Activated naive CD4-positive, alpha-beta T cell treated with anti-CD3 and anti-CD28 coated beads, Interleukin-2, amount 50 U/mL, for 16 hours (primary cell): Measurements from ENCODE around the gene NHLRC1.
A peak's percentile ranks its signal among the peaks of the same experiment; 100 is the strongest.
"Not testable (repeated sequence)": the region's sequence is repeated elsewhere in the genome, so short reads cannot be mapped to it uniquely, and the experiment has no call there.

ENCODE experiments used
- DNase-seq: peaks from one replicate; pipeline ENCODE4 v3.0.0-alpha.2; 2020

Gene NHLRC1

GRCh38 chr6:18122128-18123093, at the start of gene NHLRC1:
NHLRC1 (minus strand) TSS chr6:18122677; CDS start chr6:18122606, 71 bp downstream.
- DNase-seq: peak; percentile 79

- no peak for DNase-seq
Observed at GRCh38 chr6:18171871-18172270, 49.4 kb upstream of the NHLRC1 start.

DNA sequence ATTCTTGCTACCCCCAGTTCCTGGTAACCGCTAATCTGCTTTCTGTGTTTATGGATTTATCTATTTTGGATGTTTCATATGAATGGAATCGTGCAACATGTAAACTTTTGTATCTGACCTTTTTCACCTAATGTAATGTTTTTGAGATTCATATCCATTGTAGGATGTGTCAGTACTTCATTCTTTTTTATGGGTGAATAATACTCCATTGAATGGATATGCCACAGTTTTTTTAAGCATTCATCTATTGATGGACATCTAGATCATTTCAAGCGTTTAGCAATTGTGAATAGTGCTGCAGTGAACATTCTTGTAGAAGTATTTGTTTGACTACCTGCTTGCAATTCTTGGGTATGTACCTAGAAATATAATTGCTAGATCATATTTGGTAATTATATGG, 45.8 kb upstream of the NHLRC1 start:
- DNase-seq: no peak

- no peak for DNase-seq
Observed at GRCh38 chr6:18166312-18167036, 44.0 kb upstream of the NHLRC1 start.

DNA sequence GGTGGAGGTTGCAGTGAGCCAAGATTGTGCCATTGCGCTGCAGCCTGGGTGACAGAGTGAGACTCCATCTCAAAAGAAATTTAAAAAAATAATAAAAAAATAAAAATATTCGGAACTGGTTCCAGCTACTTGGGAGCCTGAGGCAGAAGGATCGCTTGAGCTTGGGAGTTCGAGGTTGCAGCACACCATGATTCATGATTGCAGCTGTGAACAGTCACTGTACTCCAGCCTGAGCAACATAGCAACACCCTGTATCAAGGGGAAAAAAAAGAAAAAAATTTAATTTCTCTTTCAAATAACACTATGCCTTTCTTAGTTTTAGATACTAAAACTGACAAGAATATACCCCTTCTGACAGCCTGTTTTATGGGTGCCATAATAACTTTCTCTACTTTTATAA, 43.3 kb upstream of the NHLRC1 start:
- DNase-seq: no peak

- DNase-seq: no peak
Observed at GRCh38 chr6:18162401-18162800, 39.9 kb upstream of the NHLRC1 start.

- no peak for DNase-seq
Observed at GRCh38 chr6:18161431-18161830, 39.0 kb upstream of the NHLRC1 start.

GRCh38 chr6:18160911-18161310, 38.4 kb upstream of the NHLRC1 start:
- DNase-seq: no peak

- DNase-seq: peak; percentile 46
Observed at GRCh38 chr6:18155864-18156421, 33.5 kb upstream of the NHLRC1 start.

DNA sequence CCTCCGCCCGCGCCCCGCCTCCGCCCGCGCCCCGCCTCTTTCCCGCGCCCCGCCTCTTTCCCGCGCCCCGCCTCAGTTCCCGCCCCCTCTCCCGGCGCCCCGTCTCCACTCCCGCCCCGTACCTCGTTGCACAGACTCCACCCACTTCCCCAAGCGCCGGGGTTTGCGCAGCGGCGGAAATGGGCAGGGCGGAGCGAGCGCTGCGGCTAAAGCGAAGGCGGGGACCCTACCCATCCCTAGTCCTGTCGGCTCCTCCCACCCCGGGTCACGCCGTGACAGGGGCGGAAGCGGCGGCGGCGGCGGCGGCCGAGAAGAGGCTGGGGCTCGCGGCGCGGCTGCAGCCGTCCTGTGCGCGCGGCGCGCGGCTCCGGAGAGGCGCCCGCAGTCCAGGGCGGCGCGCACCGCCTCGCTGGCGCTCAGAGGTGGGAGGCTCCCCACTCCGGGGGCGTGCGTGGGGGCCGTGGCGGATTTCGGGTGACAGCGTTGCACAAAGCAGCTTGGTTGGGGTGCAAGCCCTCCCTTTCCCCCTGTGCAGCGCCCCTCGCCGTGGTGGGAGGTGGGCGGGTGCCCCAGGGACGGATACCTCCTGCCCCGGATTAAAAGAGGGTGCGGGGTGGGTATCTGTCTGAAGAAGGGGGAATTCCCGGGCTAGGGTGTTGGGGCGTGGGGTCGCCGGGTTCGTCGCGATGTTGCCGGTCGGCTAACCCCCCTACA, 32.8 kb upstream of the NHLRC1 start, which contains the start of gene KDM1B:
Gene KDM1B, plus strand, starts transcription at position 273 of the 714 bp plus-strand sequence. CDS start 4,474 bp downstream, outside the sequence.
- DNase-seq: peak; percentile 98

- DNase-seq: no peak
Observed at GRCh38 chr6:18154507-18155149, 32.2 kb upstream of the NHLRC1 start, which contains the start of gene TPMT. TPMT (minus strand) TSS chr6:18155077; CDS start chr6:18149127, 5,950 bp downstream.

DNA sequence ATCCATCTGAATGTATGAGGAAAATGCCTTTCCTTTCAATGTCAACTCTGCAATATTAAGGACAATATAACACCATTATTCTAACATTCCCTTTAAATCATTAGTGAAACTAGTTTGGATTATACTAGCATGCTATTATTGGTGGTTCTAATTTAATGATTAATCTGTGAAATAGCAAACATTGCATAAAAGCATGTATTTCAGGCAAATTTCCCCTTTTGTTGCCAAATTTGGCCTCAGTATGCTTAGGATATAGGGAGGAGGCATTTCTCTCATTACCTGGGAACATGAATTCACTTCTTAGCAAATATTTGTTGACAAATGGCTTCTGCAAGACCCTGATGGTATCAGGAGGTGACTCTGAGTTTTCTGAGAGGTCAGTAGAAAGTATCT, 30.8 kb upstream of the NHLRC1 start:
- no peak for DNase-seq

DNA sequence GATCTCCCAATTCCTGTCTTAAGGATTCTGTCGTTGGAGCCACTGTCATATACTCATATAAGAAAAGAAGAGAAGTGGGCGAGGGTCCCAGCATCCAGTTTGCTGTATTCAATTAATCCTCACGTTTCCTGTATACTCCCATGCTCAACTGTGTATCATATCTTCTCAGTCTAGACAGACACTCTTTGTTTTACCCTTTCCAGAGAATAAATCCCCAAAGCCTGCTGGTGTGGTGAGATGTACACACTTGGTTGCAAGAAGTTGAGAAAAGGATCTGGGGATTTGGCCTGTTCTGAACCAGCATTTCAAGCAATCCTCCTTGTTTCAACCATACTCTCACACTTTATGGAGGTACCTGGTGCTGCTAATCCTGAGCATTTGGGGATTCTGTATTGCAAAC, 29.3 kb upstream of the NHLRC1 start:
- DNase-seq: no peak

DNA sequence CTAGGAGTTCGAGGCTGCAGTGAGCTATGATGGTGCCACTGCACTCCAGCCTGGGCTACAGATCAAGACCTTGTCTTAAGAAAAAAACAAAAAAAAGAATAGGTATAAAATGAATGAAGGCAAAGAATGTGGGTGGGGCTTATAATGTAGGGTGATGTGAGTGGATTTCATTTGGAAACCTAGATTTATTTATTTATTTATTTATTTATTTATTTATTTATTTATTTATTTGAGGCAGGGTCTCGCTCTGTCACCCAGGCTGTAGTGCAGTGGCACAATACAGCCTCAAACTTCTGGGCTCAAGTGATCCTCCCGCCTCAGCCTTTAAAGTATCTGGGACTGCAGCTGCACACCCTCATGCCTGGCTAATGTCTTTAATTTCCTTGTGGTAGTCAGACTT, 28.9 kb upstream of the NHLRC1 start:
- DNase-seq: not testable (repeated sequence)

GRCh38 chr6:18148304-18149025, 26.0 kb upstream of the NHLRC1 start:
- DNase-seq: no peak

DNA sequence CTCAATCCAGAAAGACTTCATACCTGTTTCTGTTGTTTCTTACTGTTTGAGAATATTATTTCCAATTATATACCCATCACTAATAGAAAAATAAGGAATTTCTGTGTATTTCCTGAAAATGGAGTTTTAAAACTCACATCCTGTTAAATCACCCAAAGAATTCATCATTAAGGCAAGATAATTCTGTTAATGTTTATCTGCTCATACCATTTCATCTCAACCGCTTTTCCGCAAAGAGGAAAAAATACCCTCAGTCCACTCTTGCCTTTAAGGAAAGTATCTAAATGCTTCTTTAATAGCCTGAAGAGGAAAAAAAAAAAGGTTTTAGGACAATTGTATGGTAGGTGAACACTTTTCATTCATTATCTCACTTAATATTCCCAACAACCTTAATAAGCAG, 25.1 kb upstream of the NHLRC1 start:
- no peak for DNase-seq

DNA sequence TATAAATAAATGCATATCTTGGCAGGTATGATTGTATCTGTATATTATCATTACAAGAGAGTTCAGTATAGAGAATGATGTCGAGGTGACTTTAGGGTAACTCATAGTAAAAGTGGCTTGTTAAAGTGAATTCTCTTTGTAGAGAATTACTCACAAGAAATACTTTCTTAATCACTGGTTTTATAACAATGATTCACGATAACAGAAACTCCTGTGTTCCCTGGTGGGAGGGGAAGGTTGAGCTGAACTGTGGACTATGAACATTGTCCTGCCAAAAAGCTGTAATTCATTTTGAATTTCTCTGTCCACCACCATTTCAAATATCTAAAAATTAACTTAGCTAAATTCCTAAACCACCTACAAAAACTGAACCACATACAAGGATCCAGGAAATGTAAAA, 24.7 kb upstream of the NHLRC1 start:
- DNase-seq: no peak

DNA sequence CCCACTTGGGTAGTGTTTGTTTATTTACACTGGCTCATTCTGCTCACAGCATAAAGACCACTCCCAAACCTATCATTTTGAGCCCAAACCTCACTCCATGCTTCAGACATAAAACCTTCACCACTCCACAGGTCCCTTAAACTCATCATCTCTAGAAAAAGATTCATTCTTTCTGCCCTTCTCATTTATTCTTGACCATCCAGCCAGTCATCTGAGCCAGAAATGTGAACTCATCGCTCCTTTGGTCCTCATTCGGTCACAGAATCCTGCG, 20.0 kb upstream of the NHLRC1 start:
- no peak for DNase-seq

GRCh38 chr6:18141805-18142590, 19.5 kb upstream of the NHLRC1 start:
- no peak for DNase-seq

DNA sequence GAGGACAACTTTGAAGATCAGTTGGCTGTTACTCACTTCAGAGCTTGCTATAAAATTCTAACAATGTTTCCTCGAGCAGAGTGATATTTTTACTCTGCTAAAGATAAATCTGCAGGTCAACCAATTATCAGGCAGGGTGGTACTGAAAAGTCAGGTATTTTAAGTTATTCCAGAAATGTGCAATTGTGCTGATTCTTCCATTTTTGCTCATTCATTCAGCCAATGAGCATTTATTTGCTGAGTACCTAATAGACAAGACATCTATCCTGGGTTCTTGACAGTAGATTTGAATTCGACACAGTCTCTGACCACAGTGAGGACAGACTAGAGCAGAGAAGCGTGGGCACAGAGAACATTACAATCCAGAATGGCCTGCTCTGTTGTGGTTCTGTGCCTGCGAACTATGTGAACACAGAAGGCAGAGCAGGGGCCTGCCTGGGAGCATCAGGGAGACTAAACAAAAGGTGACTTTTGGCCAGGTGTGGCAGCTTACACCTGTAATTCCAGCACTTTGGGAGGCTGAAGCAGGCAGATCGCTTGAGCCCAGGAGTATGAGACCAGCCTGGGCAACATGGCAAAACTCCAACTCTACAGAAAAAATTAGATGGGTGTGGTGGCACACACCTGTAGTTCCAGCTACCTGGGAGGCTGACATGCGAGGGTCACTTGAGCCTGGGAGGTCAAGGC, 17.6 kb upstream of the NHLRC1 start:
- no peak for DNase-seq
